ENCODE data around the gene METTL14.

Gene METTL14

GRCh38 chr4:118741301-118741855 lies 56.2 kb downstream of the METTL14 start:
- no peaks in the 10 kb centered on the region for H3K27me3 ChIP-seq (ENCODE audit: insufficient read depth, low read length, poor library complexity, severe bottlenecking)
- H2AFZ ChIP-seq (ENCODE audit: low read length): no peak overlapping the region
- H3K4me1 ChIP-seq (ENCODE audit: insufficient read depth, low read length, poor library complexity, severe bottlenecking): no peaks in the 10 kb centered on the region
- H3K9ac ChIP-seq (ENCODE audit: low read depth, low read length, poor library complexity, severe bottlenecking): no peak overlapping the region
- TF ChIP-seq EZH2phosphoT487 (IDR thresholded peaks at IDR 0.05; ENCODE audit: borderline replicate concordance): no peak
- no peak for TF ChIP-seq CTCF (conservative IDR thresholded peaks at IDR 0.05; ENCODE audit: low read length)
- peaks cover 54% of the 10 kb centered on the region for H3K36me3 ChIP-seq (ENCODE audit: insufficient read depth, low read length)
- no peaks in the 10 kb centered on the region for H3K9me2 ChIP-seq (replicated peaks; ENCODE audit: low read depth, low read length)
- H3K79me2 ChIP-seq (ENCODE audit: insufficient read depth, low read length): no peaks in the 10 kb centered on the region
- no peak overlapping the region for H3K4me3 ChIP-seq (ENCODE audit: low read length, poor library complexity, severe bottlenecking)
- H3K4me2 ChIP-seq (ENCODE audit: low read depth, low read length, poor library complexity, severe bottlenecking): no peak overlapping the region
- H3K9me3 ChIP-seq (ENCODE audit: insufficient read depth, low read depth, low read length): no peaks in the 10 kb centered on the region
- no peaks in the 10 kb centered on the region for H3F3A ChIP-seq (ENCODE audit: low read depth)
- H4K20me1 ChIP-seq (ENCODE audit: insufficient read depth, low read length, poor library complexity, severe bottlenecking): no peaks in the 10 kb centered on the region

- no peak for TF ChIP-seq CTCF (conservative IDR thresholded peaks at IDR 0.05; ENCODE audit: low read length)
- no peak for TF ChIP-seq EZH2phosphoT487 (IDR thresholded peaks at IDR 0.05; ENCODE audit: borderline replicate concordance)
- Histone ChIP-seq H3K36me3 (ENCODE audit: insufficient read depth, low read length) (peaks cover 55% of the 10 kb centered on the region), H3K4me2 (ENCODE audit: low read depth, low read length, poor library complexity, severe bottlenecking) (no peak overlapping the region), H2AFZ (ENCODE audit: low read length) (no peak overlapping the region), H3K27me3 (ENCODE audit: insufficient read depth, low read length, poor library complexity, severe bottlenecking) (no peaks in the 10 kb centered on the region), H4K20me1 (ENCODE audit: insufficient read depth, low read length, poor library complexity, severe bottlenecking) (no peaks in the 10 kb centered on the region), H3K9me3 (ENCODE audit: insufficient read depth, low read depth, low read length) (no peaks in the 10 kb centered on the region), H3K9me2 (replicated peaks; ENCODE audit: low read depth, low read length) (no peaks in the 10 kb centered on the region), H3K79me2 (ENCODE audit: insufficient read depth, low read length) (no peaks in the 10 kb centered on the region), H3K9ac (ENCODE audit: low read depth, low read length, poor library complexity, severe bottlenecking) (no peak overlapping the region), H3K4me3 (ENCODE audit: low read length, poor library complexity, severe bottlenecking) (no peak overlapping the region), H3K4me1 (ENCODE audit: insufficient read depth, low read length, poor library complexity, severe bottlenecking) (no peaks in the 10 kb centered on the region), H3F3A (ENCODE audit: low read depth) (no peaks in the 10 kb centered on the region)
Observed at GRCh38 chr4:118742050-118742449, 56.9 kb downstream of the METTL14 start.

- no peaks in the 10 kb centered on the region for H3K9me2 ChIP-seq (replicated peaks; ENCODE audit: low read depth, low read length)
- H4K20me1 ChIP-seq (ENCODE audit: insufficient read depth, low read length, poor library complexity, severe bottlenecking): no peaks in the 10 kb centered on the region
- H3K9me3 ChIP-seq (ENCODE audit: insufficient read depth, low read depth, low read length): no peaks in the 10 kb centered on the region
- H3K36me3 ChIP-seq (ENCODE audit: insufficient read depth, low read length): peaks cover 38% of the 10 kb centered on the region
- H3K79me2 ChIP-seq (ENCODE audit: insufficient read depth, low read length): no peaks in the 10 kb centered on the region
- H2AFZ ChIP-seq (ENCODE audit: low read length): no peak overlapping the region
- no peak overlapping the region for H3K4me2 ChIP-seq (ENCODE audit: low read depth, low read length, poor library complexity, severe bottlenecking)
- H3K4me3 ChIP-seq (ENCODE audit: low read length, poor library complexity, severe bottlenecking): no peak overlapping the region
- H3K9ac ChIP-seq (ENCODE audit: low read depth, low read length, poor library complexity, severe bottlenecking): no peak overlapping the region
- no peaks in the 10 kb centered on the region for H3F3A ChIP-seq (ENCODE audit: low read depth)
- H3K4me1 ChIP-seq (ENCODE audit: insufficient read depth, low read length, poor library complexity, severe bottlenecking): no peaks in the 10 kb centered on the region
- no peaks in the 10 kb centered on the region for H3K27me3 ChIP-seq (ENCODE audit: insufficient read depth, low read length, poor library complexity, severe bottlenecking)
- TF ChIP-seq EZH2phosphoT487 (IDR thresholded peaks at IDR 0.05; ENCODE audit: borderline replicate concordance) (no peak), CTCF (conservative IDR thresholded peaks at IDR 0.05; ENCODE audit: low read length) (no peak)
Observed at GRCh38 chr4:118743867-118744266, 58.7 kb downstream of the METTL14 start.
